ENCODE results near the gene STOML2. TPM values are rescaled to one million over a fixed set of nuclear protein-coding genes. Genes with fewer than 3 reads are reported as not detected.

The STOML2 gene
- total RNA-seq, 1 experiment from 2014 or later: 214 TPM

DNA sequence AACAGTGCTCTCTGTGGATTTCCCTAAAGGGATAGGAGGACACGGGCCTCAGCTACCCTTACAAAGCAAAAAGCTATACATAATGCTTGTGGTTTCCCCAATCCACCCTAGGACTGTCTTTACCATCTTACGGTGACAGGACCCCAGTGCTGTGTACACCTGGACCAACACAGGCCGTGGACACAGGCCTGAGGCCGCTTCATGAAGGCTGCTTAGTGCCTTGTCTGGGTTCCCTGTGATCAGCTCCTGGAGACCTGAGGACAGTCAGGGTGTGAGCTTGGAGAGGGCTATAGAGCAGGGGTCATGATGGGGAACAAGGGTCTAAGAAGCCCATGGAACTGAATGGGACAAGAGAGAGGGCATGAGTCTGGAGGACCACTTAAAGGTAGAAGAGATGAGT lies 26.1 kb downstream of the STOML2 start:
- POLR2A ChIA-PET: no interaction called here
- no peak for ATAC-seq
- H3K4me1 Mint-ChIP-seq: peaks cover 19% of the 10 kb centered on the region
- H3K9me3 Mint-ChIP-seq: no peaks in the 10 kb centered on the region
- no peaks in the 10 kb centered on the region for H3K27me3 Mint-ChIP-seq (ENCODE audit: low read depth)
- peaks cover 47% of the 10 kb centered on the region for H3K36me3 Mint-ChIP-seq
- DNase-seq (ENCODE audit: low spot score): no peak
- TF ChIP-seq ZNF138 (CRISPR knock-in tag; conservative IDR thresholded peaks at IDR 0.05): no peak
- TF ChIP-seq, protein P1, sequence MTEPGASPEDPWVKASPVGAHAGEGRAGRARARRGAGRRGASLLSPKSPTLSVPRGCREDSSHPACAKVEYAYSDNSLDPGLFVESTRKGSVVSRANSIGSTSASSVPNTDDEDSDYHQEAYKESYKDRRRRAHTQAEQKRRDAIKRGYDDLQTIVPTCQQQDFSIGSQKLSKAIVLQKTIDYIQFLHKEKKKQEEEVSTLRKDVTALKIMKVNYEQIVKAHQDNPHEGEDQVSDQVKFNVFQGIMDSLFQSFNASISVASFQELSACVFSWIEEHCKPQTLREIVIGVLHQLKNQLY (CRISPR knock-in tag; IDR thresholded peaks at IDR 0.05): no peak
- TF ChIP-seq ESRRA (CRISPR knock-in tag; IDR thresholded peaks at IDR 0.05; ENCODE audit: borderline replicate concordance): no peak
- no peak for TF ChIP-seq ZNF423 (CRISPR knock-in tag; IDR thresholded peaks at IDR 0.05)
- no peak for TF ChIP-seq RELA (CRISPR knock-in tag; IDR thresholded peaks at IDR 0.05; ENCODE audit: borderline replicate concordance)
- no peak for TF ChIP-seq TEAD4 (CRISPR knock-in tag; IDR thresholded peaks at IDR 0.05)
- TF ChIP-seq PRRX2 (CRISPR knock-in tag; IDR thresholded peaks at IDR 0.05): no peak
- TF ChIP-seq ZNF416 (CRISPR knock-in tag; IDR thresholded peaks at IDR 0.05): no peak
- TF ChIP-seq, protein P2, sequence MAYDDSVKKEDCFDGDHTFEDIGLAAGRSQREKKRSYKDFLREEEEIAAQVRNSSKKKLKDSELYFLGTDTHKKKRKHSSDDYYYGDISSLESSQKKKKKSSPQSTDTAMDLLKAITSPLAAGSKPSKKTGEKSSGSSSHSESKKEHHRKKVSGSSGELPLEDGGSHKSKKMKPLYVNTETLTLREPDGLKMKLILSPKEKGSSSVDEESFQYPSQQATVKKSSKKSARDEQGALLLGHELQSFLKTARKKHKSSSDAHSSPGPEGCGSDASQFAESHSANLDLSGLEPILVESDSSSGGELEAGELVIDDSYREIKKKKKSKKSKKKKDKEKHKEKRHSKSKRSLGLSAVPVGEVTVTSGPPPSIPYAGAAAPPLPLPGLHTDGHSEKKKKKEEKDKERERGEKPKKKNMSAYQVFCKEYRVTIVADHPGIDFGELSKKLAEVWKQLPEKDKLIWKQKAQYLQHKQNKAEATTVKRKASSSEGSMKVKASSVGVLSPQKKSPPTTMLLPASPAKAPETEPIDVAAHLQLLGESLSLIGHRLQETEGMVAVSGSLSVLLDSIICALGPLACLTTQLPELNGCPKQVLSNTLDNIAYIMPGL (CRISPR knock-in tag; IDR thresholded peaks at IDR 0.05): no peak
- no peak for TF ChIP-seq IRF2 (CRISPR knock-in tag; IDR thresholded peaks at IDR 0.05; ENCODE audit: borderline replicate concordance, low read depth)
- TF ChIP-seq, protein P3, sequence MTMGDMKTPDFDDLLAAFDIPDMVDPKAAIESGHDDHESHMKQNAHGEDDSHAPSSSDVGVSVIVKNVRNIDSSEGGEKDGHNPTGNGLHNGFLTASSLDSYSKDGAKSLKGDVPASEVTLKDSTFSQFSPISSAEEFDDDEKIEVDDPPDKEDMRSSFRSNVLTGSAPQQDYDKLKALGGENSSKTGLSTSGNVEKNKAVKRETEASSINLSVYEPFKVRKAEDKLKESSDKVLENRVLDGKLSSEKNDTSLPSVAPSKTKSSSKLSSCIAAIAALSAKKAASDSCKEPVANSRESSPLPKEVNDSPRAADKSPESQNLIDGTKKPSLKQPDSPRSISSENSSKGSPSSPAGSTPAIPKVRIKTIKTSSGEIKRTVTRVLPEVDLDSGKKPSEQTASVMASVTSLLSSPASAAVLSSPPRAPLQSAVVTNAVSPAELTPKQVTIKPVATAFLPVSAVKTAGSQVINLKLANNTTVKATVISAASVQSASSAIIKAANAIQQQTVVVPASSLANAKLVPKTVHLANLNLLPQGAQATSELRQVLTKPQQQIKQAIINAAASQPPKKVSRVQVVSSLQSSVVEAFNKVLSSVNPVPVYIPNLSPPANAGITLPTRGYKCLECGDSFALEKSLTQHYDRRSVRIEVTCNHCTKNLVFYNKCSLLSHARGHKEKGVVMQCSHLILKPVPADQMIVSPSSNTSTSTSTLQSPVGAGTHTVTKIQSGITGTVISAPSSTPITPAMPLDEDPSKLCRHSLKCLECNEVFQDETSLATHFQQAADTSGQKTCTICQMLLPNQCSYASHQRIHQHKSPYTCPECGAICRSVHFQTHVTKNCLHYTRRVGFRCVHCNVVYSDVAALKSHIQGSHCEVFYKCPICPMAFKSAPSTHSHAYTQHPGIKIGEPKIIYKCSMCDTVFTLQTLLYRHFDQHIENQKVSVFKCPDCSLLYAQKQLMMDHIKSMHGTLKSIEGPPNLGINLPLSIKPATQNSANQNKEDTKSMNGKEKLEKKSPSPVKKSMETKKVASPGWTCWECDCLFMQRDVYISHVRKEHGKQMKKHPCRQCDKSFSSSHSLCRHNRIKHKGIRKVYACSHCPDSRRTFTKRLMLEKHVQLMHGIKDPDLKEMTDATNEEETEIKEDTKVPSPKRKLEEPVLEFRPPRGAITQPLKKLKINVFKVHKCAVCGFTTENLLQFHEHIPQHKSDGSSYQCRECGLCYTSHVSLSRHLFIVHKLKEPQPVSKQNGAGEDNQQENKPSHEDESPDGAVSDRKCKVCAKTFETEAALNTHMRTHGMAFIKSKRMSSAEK (CRISPR knock-in tag; IDR thresholded peaks at IDR 0.05; ENCODE audit: borderline replicate concordance): no peak
- TF ChIP-seq ZNF396 (CRISPR knock-in tag; IDR thresholded peaks at IDR 0.05; ENCODE audit: borderline replicate concordance): no peak
- TF ChIP-seq, protein P4, sequence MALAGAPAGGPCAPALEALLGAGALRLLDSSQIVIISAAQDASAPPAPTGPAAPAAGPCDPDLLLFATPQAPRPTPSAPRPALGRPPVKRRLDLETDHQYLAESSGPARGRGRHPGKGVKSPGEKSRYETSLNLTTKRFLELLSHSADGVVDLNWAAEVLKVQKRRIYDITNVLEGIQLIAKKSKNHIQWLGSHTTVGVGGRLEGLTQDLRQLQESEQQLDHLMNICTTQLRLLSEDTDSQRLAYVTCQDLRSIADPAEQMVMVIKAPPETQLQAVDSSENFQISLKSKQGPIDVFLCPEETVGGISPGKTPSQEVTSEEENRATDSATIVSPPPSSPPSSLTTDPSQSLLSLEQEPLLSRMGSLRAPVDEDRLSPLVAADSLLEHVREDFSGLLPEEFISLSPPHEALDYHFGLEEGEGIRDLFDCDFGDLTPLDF (CRISPR knock-in tag; IDR thresholded peaks at IDR 0.05): no peak
- TF ChIP-seq FOXK1 (CRISPR knock-in tag; IDR thresholded peaks at IDR 0.05): no peak
- TF ChIP-seq OVOL2 (CRISPR knock-in tag; IDR thresholded peaks at IDR 0.05; ENCODE audit: borderline replicate concordance): no peak
- TF ChIP-seq ZNF317 (CRISPR knock-in tag; IDR thresholded peaks at IDR 0.05; ENCODE audit: borderline replicate concordance, low read depth): no peak
- TF ChIP-seq, protein P5, sequence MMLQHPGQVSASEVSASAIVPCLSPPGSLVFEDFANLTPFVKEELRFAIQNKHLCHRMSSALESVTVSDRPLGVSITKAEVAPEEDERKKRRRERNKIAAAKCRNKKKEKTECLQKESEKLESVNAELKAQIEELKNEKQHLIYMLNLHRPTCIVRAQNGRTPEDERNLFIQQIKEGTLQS (CRISPR knock-in tag; conservative IDR thresholded peaks at IDR 0.05): no peak
- TF ChIP-seq, protein P6, sequence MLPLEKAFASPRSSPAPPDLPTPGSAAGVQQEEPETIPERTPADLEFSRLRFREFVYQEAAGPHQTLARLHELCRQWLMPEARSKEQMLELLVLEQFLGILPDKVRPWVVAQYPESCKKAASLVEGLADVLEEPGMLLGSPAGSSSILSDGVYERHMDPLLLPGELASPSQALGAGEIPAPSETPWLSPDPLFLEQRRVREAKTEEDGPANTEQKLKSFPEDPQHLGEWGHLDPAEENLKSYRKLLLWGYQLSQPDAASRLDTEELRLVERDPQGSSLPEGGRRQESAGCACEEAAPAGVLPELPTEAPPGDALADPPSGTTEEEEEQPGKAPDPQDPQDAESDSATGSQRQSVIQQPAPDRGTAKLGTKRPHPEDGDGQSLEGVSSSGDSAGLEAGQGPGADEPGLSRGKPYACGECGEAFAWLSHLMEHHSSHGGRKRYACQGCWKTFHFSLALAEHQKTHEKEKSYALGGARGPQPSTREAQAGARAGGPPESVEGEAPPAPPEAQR (CRISPR knock-in tag; IDR thresholded peaks at IDR 0.05): no peak
- TF ChIP-seq NR1H2 (CRISPR knock-in tag; IDR thresholded peaks at IDR 0.05): no peak
- TF ChIP-seq, protein P7, sequence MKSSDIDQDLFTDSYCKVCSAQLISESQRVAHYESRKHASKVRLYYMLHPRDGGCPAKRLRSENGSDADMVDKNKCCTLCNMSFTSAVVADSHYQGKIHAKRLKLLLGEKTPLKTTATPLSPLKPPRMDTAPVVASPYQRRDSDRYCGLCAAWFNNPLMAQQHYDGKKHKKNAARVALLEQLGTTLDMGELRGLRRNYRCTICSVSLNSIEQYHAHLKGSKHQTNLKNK (CRISPR knock-in tag; IDR thresholded peaks at IDR 0.05): no peak
- CTCF ChIA-PET: interaction anchor here (0.7 to 1.1 kb wide), 2 partner anchors 26 to 40 kb away, joined by 3 read pairs; no protein-coding TSS in a partner anchor
- H3K27ac Mint-ChIP-seq: no peak overlapping the region
- H3K4me3 Mint-ChIP-seq: no peak overlapping the region; the same call in 1 of the 2 replicates

Measured in WTC11 (cell line).